ENCODE data around the gene PCYT1A.

DNA sequence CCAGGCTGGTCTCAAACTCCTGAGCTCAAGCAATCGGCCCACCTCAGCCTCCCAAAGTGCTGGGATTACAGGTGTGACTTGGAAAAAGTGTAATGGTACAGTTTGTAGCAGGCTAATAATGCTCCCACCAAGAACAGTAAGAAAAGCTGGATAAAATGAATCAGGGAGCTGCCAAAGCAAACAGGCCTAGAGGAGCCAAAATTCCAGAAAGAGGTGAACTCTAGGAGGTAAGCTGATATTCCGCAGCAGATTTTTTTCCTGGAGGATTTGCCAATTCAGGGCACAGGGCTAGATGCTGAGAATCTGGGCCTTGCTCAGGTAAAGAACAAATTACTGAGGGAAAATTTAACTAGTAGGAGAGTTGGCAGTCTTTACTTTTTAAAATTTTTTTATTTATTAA is 11.0 kb upstream of the PCYT1A start:
- TF ChIP-seq, protein P1, sequence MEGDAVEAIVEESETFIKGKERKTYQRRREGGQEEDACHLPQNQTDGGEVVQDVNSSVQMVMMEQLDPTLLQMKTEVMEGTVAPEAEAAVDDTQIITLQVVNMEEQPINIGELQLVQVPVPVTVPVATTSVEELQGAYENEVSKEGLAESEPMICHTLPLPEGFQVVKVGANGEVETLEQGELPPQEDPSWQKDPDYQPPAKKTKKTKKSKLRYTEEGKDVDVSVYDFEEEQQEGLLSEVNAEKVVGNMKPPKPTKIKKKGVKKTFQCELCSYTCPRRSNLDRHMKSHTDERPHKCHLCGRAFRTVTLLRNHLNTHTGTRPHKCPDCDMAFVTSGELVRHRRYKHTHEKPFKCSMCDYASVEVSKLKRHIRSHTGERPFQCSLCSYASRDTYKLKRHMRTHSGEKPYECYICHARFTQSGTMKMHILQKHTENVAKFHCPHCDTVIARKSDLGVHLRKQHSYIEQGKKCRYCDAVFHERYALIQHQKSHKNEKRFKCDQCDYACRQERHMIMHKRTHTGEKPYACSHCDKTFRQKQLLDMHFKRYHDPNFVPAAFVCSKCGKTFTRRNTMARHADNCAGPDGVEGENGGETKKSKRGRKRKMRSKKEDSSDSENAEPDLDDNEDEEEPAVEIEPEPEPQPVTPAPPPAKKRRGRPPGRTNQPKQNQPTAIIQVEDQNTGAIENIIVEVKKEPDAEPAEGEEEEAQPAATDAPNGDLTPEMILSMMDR (IDR thresholded peaks at IDR 0.05) = no peak
- TF ChIP-seq EP300 (IDR thresholded peaks at IDR 0.05) (no peak), POLR2AphosphoS5 (IDR thresholded peaks at IDR 0.05) (no peak), POLR2A (IDR thresholded peaks at IDR 0.05) (no peak)
